Measurements from ENCODE around the gene RBM15B.
A peak's percentile ranks its signal among the peaks of the same experiment; 100 is the strongest.

The RBM15B gene

GRCh38 chr3:51391566-51392354 lies 675 bp downstream of the RBM15B start:
- DNase-seq (ENCODE audit: extremely low read depth in 1 of 2, low read depth in 1 of 2), result no peak

GRCh38 chr3:51392355-51393133 lies 1.5 kb downstream of the RBM15B start:
- DNase-seq (ENCODE audit: extremely low read depth in 1 of 2, low read depth in 1 of 2), result no peak

GRCh38 chr3:51393134-51393495 lies 2.0 kb downstream of the RBM15B start:
- DNase-seq (ENCODE audit: extremely low read depth in 1 of 2, low read depth in 1 of 2), result no peak

DNA sequence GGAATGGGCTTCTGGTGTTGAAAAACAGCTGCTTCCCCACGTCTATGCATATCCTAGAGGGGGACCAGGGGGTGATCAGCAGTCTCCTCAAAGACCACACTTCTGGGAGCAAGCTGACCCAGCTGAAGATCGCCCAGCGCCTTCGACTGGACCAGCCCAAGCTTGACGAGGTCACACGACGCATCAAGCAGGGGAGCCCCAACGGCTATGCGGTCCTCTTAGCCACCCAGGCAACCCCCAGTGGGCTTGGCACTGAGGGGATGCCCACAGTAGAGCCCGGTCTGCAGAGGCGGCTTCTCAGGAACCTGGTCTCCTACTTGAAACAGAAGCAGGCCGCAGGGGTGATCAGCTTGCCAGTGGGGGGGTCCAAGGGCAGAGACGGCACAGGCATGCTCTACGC lies 2.5 kb downstream of the RBM15B start:
- DNase-seq (ENCODE audit: extremely low read depth in 1 of 2, low read depth in 1 of 2), result no peak

DNA sequence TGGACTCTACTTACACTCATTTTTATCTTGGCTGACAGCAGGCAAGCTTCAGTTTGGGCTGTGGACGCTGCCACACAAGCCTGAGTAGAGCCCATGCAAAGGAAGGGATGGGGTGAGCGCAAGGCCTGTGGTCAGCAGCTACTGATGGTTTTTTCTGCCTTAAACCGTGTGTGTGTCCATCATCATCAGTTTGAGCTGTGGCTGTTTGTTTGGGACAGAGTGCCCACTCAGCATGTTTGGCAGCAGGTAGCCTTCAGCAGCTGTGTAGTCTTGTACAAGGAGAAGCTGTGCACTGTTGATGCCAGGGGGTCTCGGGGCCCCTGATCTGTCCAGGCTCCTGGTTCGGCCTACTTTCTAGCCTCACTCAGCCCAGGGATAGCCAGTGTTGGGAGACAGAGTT lies 3.5 kb downstream of the RBM15B start:
- no peak for DNase-seq (ENCODE audit: extremely low read depth in 1 of 2, low read depth in 1 of 2)

GRCh38 chr3:51395493-51396213 lies 4.6 kb downstream of the RBM15B start:
- no peak for DNase-seq (ENCODE audit: extremely low read depth in 1 of 2, low read depth in 1 of 2)

- DNase-seq (ENCODE audit: extremely low read depth in 1 of 2, low read depth in 1 of 2), result no peak
Measured at GRCh38 chr3:51396401-51396800, 5.3 kb downstream of the RBM15B start.

DNA sequence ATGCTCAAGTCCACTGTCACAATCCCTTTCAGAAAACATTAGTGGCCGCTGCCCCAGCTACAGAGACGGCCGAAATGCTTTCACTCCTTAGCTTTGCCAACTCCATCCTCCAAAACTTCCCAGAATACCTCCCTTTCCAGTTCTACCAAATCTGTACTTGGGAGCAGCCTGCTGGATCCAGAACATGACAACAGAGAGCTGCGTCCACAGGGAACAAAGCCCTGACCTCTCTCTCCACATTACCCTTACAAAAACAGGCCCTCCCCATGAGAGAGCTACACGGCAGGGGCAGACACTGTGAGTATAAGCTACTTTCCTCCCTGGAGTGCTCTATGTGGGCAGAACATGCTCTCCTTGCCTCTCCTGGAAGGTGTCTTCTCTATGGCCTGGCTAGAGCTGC lies 6.3 kb downstream of the RBM15B start:
- DNase-seq (ENCODE audit: extremely low read depth in 1 of 2, low read depth in 1 of 2), result no peak

DNA sequence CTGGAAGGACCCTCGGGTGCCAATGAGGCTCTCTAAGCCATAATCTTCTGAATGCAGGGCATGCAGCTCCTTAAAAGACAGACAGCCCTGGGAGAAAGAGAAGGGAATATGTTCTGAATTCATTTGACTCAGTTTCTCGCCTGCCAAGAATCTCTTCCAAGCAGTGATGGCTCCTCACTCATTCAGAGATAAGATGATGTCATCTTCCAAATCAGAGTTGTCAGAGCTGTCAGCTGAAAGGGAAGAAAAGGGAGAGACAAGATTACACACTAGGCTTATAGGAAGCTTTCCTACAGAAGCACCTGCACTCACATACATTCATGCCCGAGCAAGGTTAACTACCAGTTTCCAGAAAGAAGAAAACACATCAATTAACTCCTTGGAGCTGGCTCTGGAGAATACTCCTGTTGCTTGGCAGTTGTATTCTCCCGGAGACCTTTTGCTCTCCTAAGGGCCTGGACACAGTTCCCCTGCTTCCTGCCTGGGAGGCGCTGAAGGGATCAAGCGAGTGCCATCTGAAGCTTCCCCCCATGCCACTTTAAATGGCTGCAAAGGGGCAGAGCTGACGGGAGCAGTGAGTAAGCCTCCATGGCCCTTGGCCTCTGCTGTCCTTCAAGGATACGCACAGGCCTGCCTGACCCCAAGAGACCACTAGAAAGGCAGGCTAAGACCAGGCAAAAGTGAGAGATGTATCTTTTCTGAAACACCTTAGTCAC lies 7.7 kb downstream of the RBM15B start:
- no peak for DNase-seq (ENCODE audit: extremely low read depth in 1 of 2, low read depth in 1 of 2)

DNA sequence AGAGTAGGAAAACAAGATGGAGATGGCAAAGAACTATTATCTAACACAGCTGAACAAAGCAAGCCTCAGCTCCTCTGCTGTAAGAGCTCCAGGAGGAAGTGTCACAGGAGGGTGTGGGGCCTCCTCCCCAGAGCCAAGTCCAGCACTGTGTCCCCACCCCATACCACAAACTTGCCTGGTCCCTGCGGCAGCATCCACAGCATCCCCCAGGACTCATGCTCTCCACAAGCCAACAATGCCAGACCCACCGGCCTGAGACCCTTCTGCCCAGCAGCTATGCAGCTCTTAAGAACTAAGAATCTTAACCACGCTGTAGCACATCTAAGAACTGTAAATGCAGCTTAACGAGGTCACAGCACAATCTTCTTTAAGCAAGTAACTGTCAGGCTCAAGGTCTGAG lies 9.1 kb downstream of the RBM15B start:
- DNase-seq (ENCODE audit: extremely low read depth in 1 of 2, low read depth in 1 of 2), result no peak

DNA sequence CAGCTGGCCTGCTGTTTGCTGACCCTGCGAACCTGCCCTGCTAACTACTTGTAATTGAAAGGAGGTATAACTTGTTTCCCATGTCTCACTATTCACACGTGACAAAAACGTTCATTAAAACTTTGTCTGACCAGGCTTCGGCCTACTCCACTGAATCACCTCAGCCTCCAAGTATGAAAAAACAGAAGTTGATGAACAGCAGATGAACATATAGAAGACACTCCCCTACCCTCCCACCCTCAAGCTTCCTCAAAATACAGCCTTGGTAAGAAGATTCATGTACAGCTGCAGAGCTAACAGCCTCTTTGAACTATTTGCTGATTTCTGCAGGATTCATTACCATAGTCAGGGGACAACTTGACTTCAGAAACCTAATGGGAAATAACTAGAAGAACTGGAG lies 10.7 kb downstream of the RBM15B start:
- DNase-seq (ENCODE audit: extremely low read depth in 1 of 2, low read depth in 1 of 2), result no peak

DNA sequence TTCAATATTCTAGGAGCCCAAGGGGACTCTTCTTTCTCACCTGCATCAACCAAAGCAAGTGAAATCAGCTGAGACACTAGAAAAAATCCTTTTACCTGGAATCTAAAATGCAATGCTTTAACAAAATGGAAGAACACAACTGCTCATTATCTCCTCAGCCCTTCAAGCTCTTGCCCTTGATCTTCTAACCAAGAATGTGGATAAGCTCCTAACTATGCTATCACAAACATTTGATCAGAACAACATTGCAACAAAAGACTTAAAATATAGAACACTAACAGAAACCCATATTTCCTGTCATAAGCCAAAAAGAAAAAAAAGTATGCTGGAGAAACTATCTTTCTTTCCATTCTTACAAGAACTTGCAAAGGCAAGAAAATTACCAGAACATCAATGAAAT lies 12.6 kb downstream of the RBM15B start:
- no peak for DNase-seq (ENCODE audit: extremely low read depth in 1 of 2, low read depth in 1 of 2)

DNA sequence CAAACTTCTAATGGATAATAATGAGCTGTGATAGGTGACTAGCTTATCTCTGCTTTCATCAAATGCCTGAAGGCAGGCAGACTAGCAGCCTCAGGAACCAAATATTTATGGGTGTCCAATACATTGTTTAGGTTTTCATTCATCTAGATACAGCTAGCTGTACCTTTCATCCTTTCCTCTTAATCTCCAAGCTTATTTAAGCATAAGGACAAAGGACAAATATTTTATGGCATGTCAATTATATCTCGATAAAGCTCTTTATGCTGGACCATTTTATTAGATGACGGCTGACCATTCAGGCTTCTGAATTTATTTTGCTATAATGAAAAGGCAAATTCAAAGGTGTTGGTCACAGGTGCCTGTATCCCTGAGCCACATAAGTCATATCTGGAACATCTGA lies 16.9 kb downstream of the RBM15B start:
- DNase-seq (ENCODE audit: extremely low read depth in 1 of 2, low read depth in 1 of 2), result no peak

GRCh38 chr3:51408813-51409212 lies 17.7 kb downstream of the RBM15B start:
- no peak for DNase-seq (ENCODE audit: extremely low read depth in 1 of 2, low read depth in 1 of 2)

- DNase-seq (ENCODE audit: extremely low read depth in 1 of 2, low read depth in 1 of 2), result no peak
Measured at GRCh38 chr3:51422211-51422610, 31.1 kb downstream of the RBM15B start.

GRCh38 chr3:51426921-51427320 lies 35.8 kb downstream of the RBM15B start:
- DNase-seq (ENCODE audit: extremely low read depth in 1 of 2, low read depth in 1 of 2), result no peak

GRCh38 chr3:51429138-51429537 lies 38.1 kb downstream of the RBM15B start:
- no peak for DNase-seq (ENCODE audit: extremely low read depth in 1 of 2, low read depth in 1 of 2)

DNA sequence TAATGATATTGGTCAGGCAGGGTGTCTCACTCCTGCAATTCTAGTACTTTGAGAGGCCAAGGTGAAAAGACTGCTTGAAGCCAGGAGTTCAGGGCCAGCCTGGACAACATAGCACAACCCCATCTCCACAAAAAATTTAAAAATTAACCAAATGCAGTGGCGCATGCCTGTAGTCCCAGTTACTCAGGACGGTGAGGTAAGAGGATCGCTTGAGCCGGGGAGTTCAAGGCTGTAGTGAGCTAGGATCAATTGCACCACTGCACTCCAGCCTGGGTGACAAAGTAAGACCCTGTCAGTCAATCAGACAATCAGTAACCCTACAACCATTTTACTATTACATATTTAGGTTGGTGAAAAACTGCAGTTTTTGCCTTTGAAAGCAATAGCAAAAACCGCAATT lies 43.0 kb downstream of the RBM15B start:
- DNase-seq (ENCODE audit: extremely low read depth in 1 of 2, low read depth in 1 of 2), result no peak

- peak in 1 of 2 donors; percentile 18 for DNase-seq (ENCODE audit: extremely low read depth in 1 of 2, low read depth in 1 of 2)
Measured at GRCh38 chr3:51434746-51435327, 43.8 kb downstream of the RBM15B start.

DNA sequence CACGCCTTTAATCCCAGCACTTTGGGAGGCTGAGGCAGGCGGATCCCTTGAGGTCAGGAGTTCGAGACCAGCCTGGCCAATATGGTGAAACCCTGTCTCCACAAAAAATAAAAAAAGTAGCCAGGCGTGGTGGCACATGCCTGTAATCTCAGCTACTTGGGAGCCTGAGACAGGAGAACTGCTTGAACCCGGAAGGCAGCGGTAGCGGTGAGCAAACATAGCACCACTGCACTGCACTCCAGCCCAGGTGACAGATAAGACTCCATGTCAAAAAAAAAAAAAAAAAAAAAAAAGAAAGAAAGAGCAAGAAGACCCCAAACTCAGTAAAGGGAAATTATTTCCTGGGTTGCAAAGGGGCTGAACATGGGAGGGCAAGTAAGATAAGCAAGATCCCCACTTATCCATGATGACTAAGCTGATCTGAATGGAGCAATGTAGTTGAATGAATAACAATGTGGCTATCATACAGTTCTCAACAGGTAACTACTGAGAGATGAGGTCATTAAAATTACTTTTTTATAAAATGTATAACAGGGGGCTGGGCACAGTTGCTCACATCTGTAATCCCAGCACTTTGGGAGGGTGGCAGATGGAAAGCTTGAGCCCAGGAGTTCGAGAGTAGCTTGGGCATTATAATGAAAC lies 46.0 kb downstream of the RBM15B start:
- DNase-seq (ENCODE audit: extremely low read depth in 1 of 2, low read depth in 1 of 2), result no peak
